ENCODE data around the gene ANKRD6. TPM values are rescaled to one million over a fixed set of nuclear protein-coding genes. Genes with fewer than 3 reads are reported as not detected.

The ANKRD6 gene
- total RNA-seq, 1 experiment from 2014 or later, result 2.4 TPM

- ChIA-PET CTCF (no interaction called here), POLR2A (no interaction called here)
- intact Hi-C loops (cut with micrococcal nuclease; ENCODE audit: unreplicated experiment), result no loop called here
- Histone ChIP-seq H3K27me3 (ENCODE audit: control insufficient read depth, insufficient read depth, low read length) (no peaks in the 10 kb centered on the region), H3K27ac (ENCODE audit: low read length) (no peak overlapping the region), H3K36me3 (ENCODE audit: control insufficient read depth, insufficient read depth, low read length) (no peaks in the 10 kb centered on the region), H3K4me3 (ENCODE audit: low read depth in 2 of 2, low read length in 2 of 2) (no peak overlapping the region), H3K9me3 (ENCODE audit: control insufficient read depth, insufficient read depth, low read depth, low read length) (no peaks in the 10 kb centered on the region), H3K4me1 (ENCODE audit: control insufficient read depth, insufficient read depth, low read length) (no peaks in the 10 kb centered on the region)
- BruUV-seq (replicated peaks), result no TSS peak
- TF ChIP-seq REST (IDR thresholded peaks at IDR 0.05; ENCODE audit: insufficient read depth in 1 of 2, low read depth in 2 of 2, low read length in 1 of 2) (no peak), POLR2AphosphoS5 (IDR thresholded peaks at IDR 0.05; ENCODE audit: low read depth, low read length) (no peak), SIN3A (IDR thresholded peaks at IDR 0.05; ENCODE audit: borderline replicate concordance, insufficient read depth, low read depth, low read length) (no peak)
- DNase-seq (ENCODE audit: low read depth, low spot score) (no peak), ATAC-seq (no peak)
- in situ Hi-C loops (cut with HindIII; ENCODE audit: low pct_unique_long_range_greater_than_20kb, low sequenced_read_pairs), result no loop called here
These were observed 185.1 kb downstream of the ANKRD6 start for GRCh38 chr6:89618026-89618425.

- intact Hi-C loops (cut with micrococcal nuclease; ENCODE audit: unreplicated experiment) (no loop called here), in situ Hi-C loops (cut with HindIII; ENCODE audit: low pct_unique_long_range_greater_than_20kb, low sequenced_read_pairs) (no loop called here)
- Histone ChIP-seq H3K4me1 (ENCODE audit: control insufficient read depth, insufficient read depth, low read length) (no peaks in the 10 kb centered on the region), H3K36me3 (ENCODE audit: control insufficient read depth, insufficient read depth, low read length) (no peaks in the 10 kb centered on the region), H3K27ac (ENCODE audit: low read length) (no peak overlapping the region), H3K9me3 (ENCODE audit: control insufficient read depth, insufficient read depth, low read depth, low read length) (no peaks in the 10 kb centered on the region), H3K27me3 (ENCODE audit: control insufficient read depth, insufficient read depth, low read length) (no peaks in the 10 kb centered on the region), H3K4me3 (ENCODE audit: low read depth in 2 of 2, low read length in 2 of 2) (no peak overlapping the region)
- POLR2A ChIA-PET, result no interaction called here
- no TSS peak for BruUV-seq (replicated peaks)
- CTCF ChIA-PET, result no interaction called here
- ATAC-seq, result no peak
- TF ChIP-seq CTCF (IDR thresholded peaks at IDR 0.05), result no peak
- TF ChIP-seq REST (IDR thresholded peaks at IDR 0.05; ENCODE audit: insufficient read depth in 1 of 2, low read depth in 2 of 2, low read length in 1 of 2), result no peak
- no peak for TF ChIP-seq TCF7L2 (IDR thresholded peaks at IDR 0.05; ENCODE audit: low read depth, low read length)
- no peak for TF ChIP-seq POLR2AphosphoS5 (IDR thresholded peaks at IDR 0.05; ENCODE audit: low read depth, low read length)
- no peak for TF ChIP-seq SIN3A (IDR thresholded peaks at IDR 0.05; ENCODE audit: borderline replicate concordance, insufficient read depth, low read depth, low read length)
- no peak for DNase-seq (ENCODE audit: low read depth, low spot score)
These were observed 186.6 kb downstream of the ANKRD6 start for GRCh38 chr6:89619567-89619966.
